Measurements from ENCODE around the gene ROBO2. TPM values are rescaled to one million over a fixed set of nuclear protein-coding genes. Genes with fewer than 3 reads are reported as not detected.

The ROBO2 gene
- total and polyA plus RNA-seq, 12 donors, result 0.04 to 3.5 (median 0.34) TPM; not detected in 3

DNA sequence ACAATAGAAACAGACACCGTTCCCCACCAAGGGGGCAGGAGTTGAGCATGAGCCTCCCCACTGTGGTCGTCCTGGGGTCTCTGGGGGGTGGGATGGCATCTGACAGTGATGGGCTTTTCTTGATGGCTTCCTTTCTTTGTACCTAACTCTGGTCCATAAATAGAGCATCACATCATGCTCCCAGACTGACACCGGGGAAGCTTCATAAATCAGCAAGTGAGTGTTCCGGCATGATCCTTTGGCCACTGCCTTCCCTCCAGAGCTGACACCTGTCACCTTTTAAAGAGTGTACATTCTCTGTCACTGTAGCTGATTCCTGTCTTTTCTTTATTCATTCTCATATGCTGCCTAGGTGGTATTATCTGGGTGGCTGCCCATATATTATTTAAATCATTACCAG is 129.9 kb downstream of the ROBO2 start:
- 65 to 71% methylated on average over 4 of the region's 4 CpGs for WGBS, 2 donors
- Histone ChIP-seq H3K27ac (no peak overlapping the region), H3K36me3 (no peaks in the 10 kb centered on the region), H3K4me1 (no peaks in the 10 kb centered on the region), H3K4me3 (no peak overlapping the region), H3K9me3 (no peaks in the 10 kb centered on the region), H3K27me3 (no peaks in the 10 kb centered on the region)
- DNase-seq (no peak), ATAC-seq (no peak)
- TF ChIP-seq CTCF (IDR thresholded peaks at IDR 0.05), result no peak
- intact Hi-C loops (cut with DNase I), result no loop called here

- no peak for DNase-seq
- no peaks in the 10 kb centered on the region for H3K4me1 ChIP-seq
- WGBS, 2 donors, result 74 to 75% methylated on average over 5 of the region's 5 CpGs
- H3K4me3 ChIP-seq, result no peak overlapping the region
- no peaks in the 10 kb centered on the region for H3K27me3 ChIP-seq
- no peak overlapping the region for H3K27ac ChIP-seq
- no peak for TF ChIP-seq CTCF (IDR thresholded peaks at IDR 0.05)
- H3K9me3 ChIP-seq, result no peaks in the 10 kb centered on the region
- no peak for ATAC-seq
- H3K36me3 ChIP-seq, result no peaks in the 10 kb centered on the region
- intact Hi-C loops (cut with DNase I), result no loop called here
These were observed 131.1 kb downstream of the ROBO2 start for GRCh38 chr3:77171026-77171425.

- intact Hi-C loops (cut with DNase I), result no loop called here
- H3K27me3 ChIP-seq, result no peaks in the 10 kb centered on the region
- H3K27ac ChIP-seq, result no peak overlapping the region
- no peaks in the 10 kb centered on the region for H3K9me3 ChIP-seq
- no peaks in the 10 kb centered on the region for H3K4me1 ChIP-seq
- no peak overlapping the region for H3K4me3 ChIP-seq
- 28 to 38% methylated on average over 5 of the region's 5 CpGs for WGBS, 2 donors
- no peaks in the 10 kb centered on the region for H3K36me3 ChIP-seq
- no peak for ATAC-seq
- TF ChIP-seq CTCF (IDR thresholded peaks at IDR 0.05), result no peak
- no peak for DNase-seq
These were observed 139.9 kb downstream of the ROBO2 start for GRCh38 chr3:77179762-77180161.

GRCh38 chr3:77182341-77182740 is 142.4 kb downstream of the ROBO2 start:
- Histone ChIP-seq H3K9me3 (no peaks in the 10 kb centered on the region), H3K36me3 (no peaks in the 10 kb centered on the region), H3K27ac (no peak overlapping the region), H3K4me1 (peaks cover 0 to 9% (median 0%) of the 10 kb centered on the region in 9 donors), H3K4me3 (no peak overlapping the region), H3K27me3 (no peaks in the 10 kb centered on the region)
- no peak for ATAC-seq
- 88 to 93% methylated on average over 4 of the region's 4 CpGs for WGBS, 2 donors
- DNase-seq, result no peak
- intact Hi-C loops (cut with DNase I), result no loop called here
- no peak for TF ChIP-seq CTCF (IDR thresholded peaks at IDR 0.05)
